Nephron progenitor cell (in vitro differentiated cells): Measurements from ENCODE around the gene SRSF4.

Source experiments
- DNase-seq: peaks from one replicate; pipeline ENCODE4 v3.0.0; 2021
- H3K27ac Mint-ChIP-seq: 2 replicates; pipeline ENCODE4 v1.8.0; 2021; ENCODE audit warnings: mild to moderate bottlenecking, moderate library complexity, mixed read lengths
- H3K27me3 Mint-ChIP-seq: 2 replicates; pipeline ENCODE4 v1.8.0; 2021; ENCODE audit warnings: mild to moderate bottlenecking, low read depth, mixed read lengths; ENCODE audit not compliant: poor library complexity
- H3K36me3 Mint-ChIP-seq: 2 replicates; pipeline ENCODE4 v1.8.0; 2021; ENCODE audit warnings: low read depth, mixed read lengths
- H3K4me1 Mint-ChIP-seq: 2 replicates; pipeline ENCODE4 v1.8.0; 2021; ENCODE audit warnings: mixed read lengths
- H3K4me3 Mint-ChIP-seq: 2 replicates; pipeline ENCODE4 v1.8.0; 2021; ENCODE audit warnings: mild to moderate bottlenecking, moderate library complexity, mixed read lengths
- H3K9me3 Mint-ChIP-seq: 2 replicates; pipeline ENCODE4 v1.8.0; 2021; ENCODE audit warnings: mild to moderate bottlenecking, moderate library complexity, mixed read lengths
- CTCF ChIP-seq: fragments of 200-600 bp; sonication (generic); IDR thresholded peaks from 2 replicates; pipeline ENCODE4 v1.5.0; 2021; ENCODE audit warnings: antibody characterized with exemption

Gene SRSF4

GRCh38 chr1:29100487-29100886 is 81.2 kb downstream of the SRSF4 start:
- no peak overlapping the region for H3K27ac Mint-ChIP-seq
- H3K27me3 Mint-ChIP-seq: peaks cover 6% of the 10 kb centered on the region
- H3K4me3 Mint-ChIP-seq: no peak overlapping the region
- TF ChIP-seq CTCF: no peak
- DNase-seq: no peak
- peaks cover 44% of the 10 kb centered on the region for H3K36me3 Mint-ChIP-seq
- no peaks in the 10 kb centered on the region for H3K4me1 Mint-ChIP-seq
- no peaks in the 10 kb centered on the region for H3K9me3 Mint-ChIP-seq

GRCh38 chr1:29099286-29099685 is 82.4 kb downstream of the SRSF4 start:
- Mint-ChIP-seq H3K9me3 (no peaks in the 10 kb centered on the region), H3K4me3 (no peak overlapping the region), H3K27me3 (peaks cover 6% of the 10 kb centered on the region), H3K36me3 (peaks cover 51% of the 10 kb centered on the region), H3K4me1 (no peaks in the 10 kb centered on the region), H3K27ac (no peak overlapping the region)
- DNase-seq: no peak
- TF ChIP-seq CTCF: no peak
